Large intestine (tissue), 3 donors: ENCODE data around the gene FLT1. TPM values are rescaled to one million over a fixed set of nuclear protein-coding genes. Genes with fewer than 3 reads are reported as not detected.
A peak's percentile ranks its signal among the peaks of the same experiment; 100 is the strongest.

ENCODE experiments used
- DNase-seq, 2 donors: peaks; one replicate each; pipeline versions ENCODE4 v3.0.0 to v3.0.0-alpha.2; 2013
- H3K27ac ChIP-seq: one replicate; pipeline ENCODE4 v1.5.1; 2013; ENCODE audit warnings: low read length
- H3K27me3 ChIP-seq: 2 replicates; pipeline ENCODE4 v1.6.1; 2013; ENCODE audit warnings: low read length; ENCODE audit not compliant: control insufficient read depth, insufficient read depth
- H3K36me3 ChIP-seq: 2 replicates; pipeline ENCODE4 v1.6.1; 2013; ENCODE audit warnings: low read length; ENCODE audit not compliant: control insufficient read depth, insufficient read depth
- H3K4me1 ChIP-seq: one replicate; pipeline ENCODE4 v1.6.1; 2013; ENCODE audit warnings: low read length; ENCODE audit not compliant: control insufficient read depth, insufficient read depth
- H3K4me3 ChIP-seq: one replicate; pipeline ENCODE4 v1.5.1; 2013; ENCODE audit warnings: low read length
- H3K9me3 ChIP-seq: one replicate; pipeline ENCODE4 v1.6.1; 2013; ENCODE audit warnings: mild to moderate bottlenecking, low read depth, low read length, moderate library complexity; ENCODE audit not compliant: control insufficient read depth
- WGBS: methylation state at CpG from one replicate; pipeline ENCODE4 v1.1.5; 2013; ENCODE audit warnings: low lambda C conversion rate; ENCODE audit not compliant: insufficient coverage; 5-methylcytosine and 5-hydroxymethylcytosine counted together
- polyA plus RNA-seq: library from polyadenylated mRNA; unstranded; fragments of 120-200 nt; gene quantifications from one replicate; pipeline ENCODE4 v1.2.1, GENCODE V29; 2013

Gene FLT1
- polyA plus RNA-seq, 1 donor, result 6.9 TPM

DNA sequence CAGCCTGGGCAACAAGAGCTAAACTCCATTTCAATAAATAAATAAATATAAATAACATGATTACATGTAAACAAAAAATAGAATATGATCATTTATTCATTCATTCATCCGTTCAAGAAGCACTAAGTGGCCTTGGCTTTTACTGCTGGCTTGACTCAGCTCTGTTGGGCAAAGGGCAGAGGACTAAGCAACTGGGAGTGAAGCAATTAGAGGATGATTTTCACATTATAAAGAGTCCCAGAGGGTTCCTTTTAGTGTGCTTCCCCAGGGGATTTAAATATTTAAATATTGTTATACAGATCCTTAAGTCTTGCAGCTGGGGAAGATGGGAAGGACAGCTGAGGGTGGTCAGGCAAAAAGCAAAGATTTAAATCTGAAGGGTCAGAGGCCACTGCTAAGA, 34.9 kb upstream of the FLT1 start:
- Histone ChIP-seq H3K36me3 (no peaks in the 10 kb centered on the region), H3K27ac (no peak overlapping the region), H3K27me3 (peaks cover 53% of the 10 kb centered on the region), H3K4me3 (no peak overlapping the region), H3K9me3 (no peaks in the 10 kb centered on the region), H3K4me1 (peaks cover 11% of the 10 kb centered on the region)
- peak in 1 of 2 donors; percentile 33 for DNase-seq
- WGBS, result no CpG with 5 or more reads among the region's 1 CpG

DNA sequence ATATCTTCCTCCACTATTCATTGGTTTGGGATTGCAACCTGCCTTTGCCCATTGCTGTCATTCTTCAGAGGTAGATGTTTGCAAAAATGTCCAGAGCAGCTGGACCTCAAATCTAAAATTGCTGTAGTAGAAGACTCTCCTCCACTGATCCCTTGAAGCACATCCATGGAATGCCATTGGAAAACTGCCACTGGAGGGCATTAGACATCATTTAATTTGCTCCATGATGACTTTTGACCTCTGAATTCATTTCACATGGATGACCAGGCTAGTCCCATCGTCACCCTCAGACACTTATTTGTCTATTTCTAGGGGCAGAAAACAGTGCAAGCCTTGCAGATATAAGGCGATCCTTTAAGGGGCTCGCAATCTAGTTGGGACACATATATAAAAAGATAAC, 33.9 kb upstream of the FLT1 start:
- peak in 1 of 2 donors; percentile 36 for DNase-seq
- Histone ChIP-seq H3K36me3 (no peaks in the 10 kb centered on the region), H3K27ac (no peak overlapping the region), H3K4me1 (peaks cover 11% of the 10 kb centered on the region), H3K9me3 (no peaks in the 10 kb centered on the region), H3K4me3 (no peak overlapping the region), H3K27me3 (peaks cover 49% of the 10 kb centered on the region)
- 40% methylated on average over 2 of the region's 3 CpGs for WGBS

DNA sequence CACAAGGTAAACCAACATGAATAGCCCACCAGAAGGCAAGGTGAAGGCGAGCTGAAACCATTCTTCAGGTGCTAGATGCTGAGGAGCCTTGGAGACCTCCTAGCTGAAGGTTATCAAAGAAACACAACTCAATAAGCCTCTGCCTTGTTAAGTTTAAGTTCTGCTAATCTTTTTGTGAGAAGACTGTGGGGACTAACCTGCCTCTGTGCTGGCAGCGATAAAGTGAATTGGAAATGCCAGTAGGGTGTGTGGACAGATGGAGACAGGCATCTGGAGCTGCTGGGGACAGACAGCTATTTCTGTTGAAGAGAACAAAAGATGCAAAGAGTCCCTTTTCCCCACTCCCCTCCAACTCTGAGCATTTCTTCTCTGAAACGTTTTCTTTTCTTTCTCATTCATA, 33.5 kb upstream of the FLT1 start:
- H3K36me3 ChIP-seq, result no peaks in the 10 kb centered on the region
- no peak overlapping the region for H3K27ac ChIP-seq
- DNase-seq, result no peak
- peaks cover 11% of the 10 kb centered on the region for H3K4me1 ChIP-seq
- H3K27me3 ChIP-seq, result peaks cover 45% of the 10 kb centered on the region
- no peaks in the 10 kb centered on the region for H3K9me3 ChIP-seq
- H3K4me3 ChIP-seq, result no peak overlapping the region
- no CpG with 5 or more reads among the region's 3 CpGs for WGBS

DNA sequence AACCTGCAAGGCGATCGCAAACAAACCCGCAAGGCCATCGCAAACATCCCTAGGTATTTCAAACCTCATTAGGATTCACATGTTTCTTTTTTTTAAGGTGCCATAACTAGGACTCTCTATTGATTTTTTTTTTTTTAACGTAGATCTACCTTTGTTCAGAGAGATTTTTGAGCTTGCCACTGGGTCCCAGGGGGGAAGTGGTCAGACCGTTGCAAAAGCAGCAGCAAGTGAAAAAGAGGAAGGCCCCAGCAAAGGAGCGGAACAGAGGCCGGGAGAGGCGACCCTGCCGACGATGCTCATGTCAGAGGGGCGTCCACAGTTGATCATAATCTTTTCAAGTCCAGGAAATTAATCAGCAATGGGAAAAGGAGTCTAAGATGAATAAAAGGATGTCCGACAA, 32.7 kb upstream of the FLT1 start:
- 100% methylated on average over 1 of the region's 13 CpGs for WGBS
- Histone ChIP-seq H3K36me3 (no peaks in the 10 kb centered on the region), H3K4me3 (no peak overlapping the region), H3K27me3 (peaks cover 40% of the 10 kb centered on the region), H3K4me1 (peaks cover 11% of the 10 kb centered on the region), H3K27ac (no peak overlapping the region), H3K9me3 (no peaks in the 10 kb centered on the region)
- DNase-seq, result no peak

DNA sequence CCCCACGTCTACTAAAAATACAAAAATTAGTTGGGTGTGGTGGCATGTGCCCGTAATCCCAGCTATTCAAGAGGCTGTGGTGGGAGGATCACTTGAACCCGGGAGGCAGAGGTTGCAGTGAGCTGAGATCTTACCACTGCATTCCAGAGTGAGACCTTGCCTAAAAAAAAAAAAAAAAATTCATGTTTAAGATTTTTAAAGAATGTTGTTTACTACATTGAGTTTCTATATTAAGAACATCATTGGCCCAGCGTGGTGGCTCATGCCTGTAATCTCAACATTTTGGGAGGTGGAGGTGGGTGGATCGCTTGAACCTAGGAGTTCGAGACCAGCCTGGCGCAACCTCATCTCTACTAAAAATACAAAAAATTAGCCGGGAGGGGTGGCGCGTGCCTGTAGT, 31.9 kb upstream of the FLT1 start:
- Histone ChIP-seq H3K27ac (no peak overlapping the region), H3K27me3 (peaks cover 37% of the 10 kb centered on the region), H3K4me3 (no peak overlapping the region), H3K36me3 (no peaks in the 10 kb centered on the region), H3K9me3 (no peaks in the 10 kb centered on the region), H3K4me1 (peaks cover 11% of the 10 kb centered on the region)
- no peak for DNase-seq
- 95% methylated on average over 4 of the region's 10 CpGs for WGBS

DNA sequence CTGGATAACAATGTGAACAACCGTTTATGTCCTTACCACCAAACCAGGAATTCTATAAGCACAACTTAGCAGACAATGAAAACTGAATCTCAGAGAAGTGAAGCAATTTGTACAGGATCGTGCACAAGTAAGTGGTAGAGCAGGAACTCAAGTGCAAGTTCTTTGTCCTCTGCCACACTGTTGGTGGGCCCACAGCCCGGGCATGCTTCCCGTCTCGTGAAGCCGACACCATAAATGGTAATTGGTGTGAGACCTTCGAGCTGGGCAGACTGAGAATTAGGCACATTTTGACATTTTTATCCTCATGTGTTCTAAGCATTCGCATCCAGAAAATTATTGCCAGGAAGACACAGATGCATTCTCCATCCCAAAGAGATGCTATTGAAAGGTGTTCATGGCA, 27.9 kb upstream of the FLT1 start:
- H3K27ac ChIP-seq, result no peak overlapping the region
- no peaks in the 10 kb centered on the region for H3K36me3 ChIP-seq
- 100% methylated on average over 1 of the region's 8 CpGs for WGBS
- H3K9me3 ChIP-seq, result no peaks in the 10 kb centered on the region
- H3K27me3 ChIP-seq, result peaks cover 16% of the 10 kb centered on the region
- DNase-seq, result no peak
- H3K4me1 ChIP-seq, result no peaks in the 10 kb centered on the region
- no peak overlapping the region for H3K4me3 ChIP-seq

DNA sequence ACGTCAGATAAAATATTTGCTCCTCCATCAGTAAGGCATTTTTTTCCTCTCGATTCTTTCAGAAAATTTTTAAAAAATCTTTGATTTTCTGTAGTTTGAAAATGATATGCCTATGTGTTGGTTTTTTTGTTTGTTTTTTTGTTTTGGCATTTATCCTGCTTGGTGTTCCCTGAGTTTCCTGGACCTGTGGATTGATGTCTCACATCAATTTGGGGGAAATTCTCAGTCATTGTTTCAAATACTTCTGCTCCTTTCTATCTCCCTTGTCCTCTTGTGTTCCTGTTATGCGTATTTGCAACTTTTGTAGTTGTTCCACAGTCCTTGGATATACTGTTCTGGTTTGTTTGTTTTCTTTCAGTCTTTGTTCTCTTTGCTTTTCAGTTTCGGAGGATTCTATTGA, 18.8 kb upstream of the FLT1 start:
- DNase-seq, result no peak
- Histone ChIP-seq H3K27me3 (peaks cover 4% of the 10 kb centered on the region), H3K27ac (no peak overlapping the region), H3K9me3 (no peaks in the 10 kb centered on the region), H3K4me3 (no peak overlapping the region), H3K36me3 (no peaks in the 10 kb centered on the region), H3K4me1 (no peaks in the 10 kb centered on the region)
- 95% methylated on average over 2 of the region's 4 CpGs for WGBS

DNA sequence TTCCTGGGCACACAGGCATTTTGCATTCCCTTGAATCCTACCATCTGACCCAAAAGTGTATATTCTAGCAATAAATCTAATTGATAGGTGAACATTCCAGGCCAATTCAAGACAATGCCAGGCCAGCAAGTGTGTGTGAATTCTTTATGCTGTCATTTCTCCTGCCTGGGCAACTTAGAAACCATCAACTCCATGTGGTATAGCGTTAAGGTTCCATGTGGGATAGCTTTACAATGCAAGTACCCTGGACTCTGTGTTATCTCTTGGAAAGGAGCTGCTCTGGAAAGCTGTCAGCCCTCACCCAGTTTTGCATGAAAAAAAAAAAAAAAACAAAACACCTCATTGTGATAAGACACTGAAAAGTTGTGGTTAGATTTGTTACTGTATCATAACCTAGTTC, 15.6 kb upstream of the FLT1 start:
- Histone ChIP-seq H3K4me3 (no peak overlapping the region), H3K27me3 (peaks cover 6% of the 10 kb centered on the region), H3K27ac (no peak overlapping the region), H3K4me1 (no peaks in the 10 kb centered on the region), H3K36me3 (no peaks in the 10 kb centered on the region), H3K9me3 (no peaks in the 10 kb centered on the region)
- no CpG with 5 or more reads among the region's 1 CpG for WGBS
- no peak for DNase-seq

DNA sequence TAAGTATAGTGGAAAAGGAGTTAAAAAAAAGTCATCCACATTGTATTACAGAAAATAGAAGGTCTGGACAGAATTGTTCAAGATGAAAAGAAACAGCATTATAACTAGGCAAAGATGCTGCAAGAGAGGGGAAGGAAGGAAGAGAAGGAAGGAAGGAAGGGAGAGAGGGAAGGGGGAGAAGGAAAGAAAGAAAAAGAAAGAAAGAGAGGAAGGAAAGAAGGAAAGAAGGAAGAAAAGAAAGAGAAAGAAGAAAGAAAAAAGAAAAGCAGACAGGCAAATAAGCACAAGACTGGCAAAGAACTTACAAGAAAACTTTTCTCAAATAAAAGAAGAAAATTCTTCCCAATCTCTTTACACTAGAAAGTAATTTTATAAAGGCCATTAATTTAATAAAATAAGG, 15.1 kb upstream of the FLT1 start:
- H3K4me3 ChIP-seq, result no peak overlapping the region
- DNase-seq, result no peak
- H3K27ac ChIP-seq, result no peak overlapping the region
- no peaks in the 10 kb centered on the region for H3K9me3 ChIP-seq
- H3K27me3 ChIP-seq, result peaks cover 6% of the 10 kb centered on the region
- no peaks in the 10 kb centered on the region for H3K36me3 ChIP-seq
- no peaks in the 10 kb centered on the region for H3K4me1 ChIP-seq

DNA sequence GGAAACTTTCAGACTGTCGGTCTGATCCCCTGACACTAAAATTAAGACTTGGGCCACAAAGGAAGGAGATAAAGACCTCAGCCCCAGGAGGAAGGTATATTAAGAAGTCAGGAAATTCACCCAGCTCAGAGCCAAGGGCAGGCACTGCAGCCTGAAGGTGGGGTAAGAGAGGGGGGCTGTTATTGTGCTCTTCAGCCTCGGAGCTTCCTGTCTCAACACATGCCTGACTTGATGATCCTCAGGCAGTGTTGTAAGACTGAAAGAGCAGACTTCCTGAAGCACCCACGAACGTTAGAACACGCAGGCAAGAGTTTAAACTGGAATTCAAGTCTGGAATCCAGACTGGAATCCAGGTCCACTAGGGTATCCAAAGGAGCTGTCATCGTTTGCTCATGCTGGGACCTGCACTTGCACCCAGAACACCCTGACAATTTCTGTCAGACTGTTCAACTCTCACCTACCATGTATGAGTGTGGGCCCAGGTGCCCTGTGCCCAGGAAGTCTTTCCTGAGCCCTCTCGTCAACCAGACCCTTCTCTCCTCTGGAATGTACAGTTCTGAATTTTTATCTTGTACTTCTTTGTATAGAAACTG, 10.7 kb upstream of the FLT1 start:
- Histone ChIP-seq H3K36me3 (no peaks in the 10 kb centered on the region), H3K27me3 (peaks cover 14% of the 10 kb centered on the region), H3K9me3 (no peaks in the 10 kb centered on the region), H3K4me3 (no peak overlapping the region), H3K4me1 (no peaks in the 10 kb centered on the region), H3K27ac (no peak overlapping the region)
- DNase-seq, result no peak
- WGBS, result no CpG with 5 or more reads among the region's 7 CpGs

DNA sequence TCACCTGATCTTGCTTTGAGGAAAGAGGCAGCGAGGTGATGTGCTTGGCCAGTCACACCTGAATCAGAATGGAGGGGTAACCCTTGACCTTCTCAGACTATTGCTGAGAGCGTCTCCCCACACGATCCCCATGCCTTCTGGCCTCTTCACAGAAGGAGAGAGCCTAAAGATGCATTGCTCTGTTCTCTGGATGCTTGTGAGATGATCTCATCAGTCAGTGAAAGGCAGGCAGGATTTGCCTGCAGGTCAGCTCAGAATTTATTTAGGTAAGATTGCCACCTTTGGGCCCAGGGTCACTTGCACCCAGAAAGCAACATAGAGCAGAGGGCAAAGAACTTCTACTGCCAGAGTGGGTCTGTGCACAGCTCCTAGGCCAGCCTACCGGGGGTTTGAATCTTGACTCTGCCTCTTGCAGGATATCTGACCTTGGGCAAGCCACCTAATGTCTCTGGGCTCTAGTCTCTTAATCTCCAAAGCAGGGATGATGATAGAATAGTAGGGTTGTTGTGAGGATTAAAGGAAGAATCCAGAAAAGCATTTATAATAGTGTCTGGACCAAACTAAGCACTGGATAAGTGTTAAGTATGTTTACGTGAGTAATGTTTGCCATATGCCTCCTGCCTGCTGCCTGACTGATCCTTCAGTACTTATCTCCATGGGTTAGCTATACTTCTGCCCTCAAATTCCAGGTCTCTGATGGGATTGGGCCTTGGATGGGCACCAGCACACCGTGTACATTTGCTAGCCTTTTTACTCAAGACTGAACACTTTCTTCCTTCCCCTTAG, 8.4 kb upstream of the FLT1 start:
- no peak overlapping the region for H3K27ac ChIP-seq
- H3K4me1 ChIP-seq, result no peaks in the 10 kb centered on the region
- DNase-seq, result no peak
- H3K36me3 ChIP-seq, result no peaks in the 10 kb centered on the region
- WGBS, result 80% methylated on average over 1 of the region's 6 CpGs
- H3K27me3 ChIP-seq, result peaks cover 15% of the 10 kb centered on the region
- H3K9me3 ChIP-seq, result no peaks in the 10 kb centered on the region
- H3K4me3 ChIP-seq, result no peak overlapping the region
